PC-3 (cell line): ENCODE data around the gene EPHB3.

Experiments
- EZH2 ChIP-seq: fragments of 300-600 bp; sonication (generic); IDR thresholded peaks from one replicate; pipeline ENCODE4 v1.6.1; 2017; ENCODE audit warnings: antibody characterized with exemption, mild to moderate bottlenecking, low read length; ENCODE audit not compliant: unreplicated experiment
- EZH2phosphoT487 ChIP-seq: fragments of 300-600 bp; sonication (generic); IDR thresholded peaks from 2 replicates; pipeline ENCODE4 v1.6.1; 2018; ENCODE audit warnings: mild to moderate bottlenecking, antibody characterized with exemption, low read length, borderline replicate concordance
- TF ChIP-seq, protein P1 (sequence below): fragments of 300-600 bp; sonication (generic); conservative IDR thresholded peaks from 2 replicates; pipeline ENCODE4 v1.5.1; 2017; ENCODE audit warnings: antibody characterized with exemption, low read depth, mild to moderate bottlenecking, low read length

GRCh38 chr3:184577546-184577945, 16.0 kb downstream of the EPHB3 start:
- TF ChIP-seq, protein P1, sequence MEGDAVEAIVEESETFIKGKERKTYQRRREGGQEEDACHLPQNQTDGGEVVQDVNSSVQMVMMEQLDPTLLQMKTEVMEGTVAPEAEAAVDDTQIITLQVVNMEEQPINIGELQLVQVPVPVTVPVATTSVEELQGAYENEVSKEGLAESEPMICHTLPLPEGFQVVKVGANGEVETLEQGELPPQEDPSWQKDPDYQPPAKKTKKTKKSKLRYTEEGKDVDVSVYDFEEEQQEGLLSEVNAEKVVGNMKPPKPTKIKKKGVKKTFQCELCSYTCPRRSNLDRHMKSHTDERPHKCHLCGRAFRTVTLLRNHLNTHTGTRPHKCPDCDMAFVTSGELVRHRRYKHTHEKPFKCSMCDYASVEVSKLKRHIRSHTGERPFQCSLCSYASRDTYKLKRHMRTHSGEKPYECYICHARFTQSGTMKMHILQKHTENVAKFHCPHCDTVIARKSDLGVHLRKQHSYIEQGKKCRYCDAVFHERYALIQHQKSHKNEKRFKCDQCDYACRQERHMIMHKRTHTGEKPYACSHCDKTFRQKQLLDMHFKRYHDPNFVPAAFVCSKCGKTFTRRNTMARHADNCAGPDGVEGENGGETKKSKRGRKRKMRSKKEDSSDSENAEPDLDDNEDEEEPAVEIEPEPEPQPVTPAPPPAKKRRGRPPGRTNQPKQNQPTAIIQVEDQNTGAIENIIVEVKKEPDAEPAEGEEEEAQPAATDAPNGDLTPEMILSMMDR = no peak
- TF ChIP-seq EZH2phosphoT487 = no peak
- no peak for TF ChIP-seq EZH2
